AG04450 (cell line): ENCODE results near the gene HMMR. TPM values are rescaled to one million over a fixed set of nuclear protein-coding genes. Genes with fewer than 3 reads are reported as not detected.
"Not testable (repeated sequence)": the region's sequence is repeated elsewhere in the genome, so short reads cannot be mapped to it uniquely, and the experiment has no call there.

Experiments
- CTCF ChIA-PET: fragments of 300-600, 350-600 bp; formaldehyde crosslinking; extraction: SDS; loops from one replicate; lab custom pipeline; 2022; ENCODE audit warnings: antibody characterized with exemption, inconsistent platforms; lab: Charles Lee
- POLR2A ChIA-PET: fragments of 350-600 bp; formaldehyde crosslinking; extraction: SDS; loops from one replicate; lab custom pipeline; 2021; ENCODE audit warnings: antibody characterized with exemption, inconsistent platforms; lab: Yijun Ruan, JAX
- DNase-seq: peaks from one replicate; pipeline ENCODE4 v3.0.0-alpha.2; 2011; ENCODE audit warnings: low read depth, low spot score
- H3K27ac ChIP-seq: one replicate; pipeline ENCODE4 v1.5.1; 2012; ENCODE audit warnings: low read depth, low read length, control low read depth
- H3K27me3 ChIP-seq: one replicate; pipeline ENCODE4 v1.6.0; 2012; ENCODE audit warnings: low read length; ENCODE audit not compliant: control insufficient read depth, insufficient read depth
- H3K4me3 ChIP-seq: 2 replicates; pipeline ENCODE4 v1.5.1; 2011; ENCODE audit warnings: mild to moderate bottlenecking, low read depth, low read length, control low read depth
- H3K9me3 ChIP-seq: 2 replicates; pipeline ENCODE4 v1.5.1; 2012; ENCODE audit warnings: low read length; ENCODE audit not compliant: control insufficient read depth, insufficient read depth
- CTCF ChIP-seq: IDR thresholded peaks from 2 replicates; pipeline ENCODE4 v1.5.1; 2011; ENCODE audit warnings: low read depth, low read length, control low read depth, inconsistent platforms
- polyA plus RNA-seq: library from polyadenylated mRNA; depleted of rRNA; stranded (reverse); fragments of >200 nt; gene quantifications from 2 replicates; pipeline ENCODE4 v1.2.3, GENCODE V29; 2011; rRNA removed
- small RNA-seq: library from RNA; depleted of rRNA; stranded (forward); fragments of <200 nt; gene quantifications from one replicate; pipeline ENCODE3, GENCODE V24; 2012; ENCODE audit warnings: low read depth; ENCODE audit not compliant: insufficient read length

HMMR gene
- polyA plus RNA-seq, 1 experiment, result 12.5 TPM

DNA sequence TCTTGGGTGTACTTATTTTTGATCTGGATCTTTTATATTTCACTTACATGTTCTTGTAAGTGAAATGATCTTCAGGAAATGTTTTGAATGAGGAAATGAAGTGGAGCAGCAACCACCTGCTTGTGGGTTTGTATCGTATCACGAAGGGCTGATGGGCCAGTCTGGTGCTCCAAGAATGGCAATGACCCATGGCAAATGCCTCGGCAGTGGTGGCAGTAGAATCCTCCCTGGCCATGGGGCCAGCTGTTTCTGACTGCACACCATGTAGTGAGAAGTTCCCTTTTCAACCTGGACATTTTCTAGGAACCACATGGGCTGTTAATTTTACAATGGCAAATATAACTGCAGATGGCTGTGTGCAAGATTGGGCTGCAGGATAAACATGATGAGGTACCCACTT, 74.9 kb downstream of the HMMR start:
- no peaks in the 10 kb centered on the region for H3K9me3 ChIP-seq
- POLR2A ChIA-PET, result no interaction called here
- no peaks in the 10 kb centered on the region for H3K27me3 ChIP-seq
- H3K27ac ChIP-seq, result no peak overlapping the region
- DNase-seq, result no peak
- no peak overlapping the region for H3K4me3 ChIP-seq
- CTCF ChIA-PET, result no interaction called here
- no peak for TF ChIP-seq CTCF

DNA sequence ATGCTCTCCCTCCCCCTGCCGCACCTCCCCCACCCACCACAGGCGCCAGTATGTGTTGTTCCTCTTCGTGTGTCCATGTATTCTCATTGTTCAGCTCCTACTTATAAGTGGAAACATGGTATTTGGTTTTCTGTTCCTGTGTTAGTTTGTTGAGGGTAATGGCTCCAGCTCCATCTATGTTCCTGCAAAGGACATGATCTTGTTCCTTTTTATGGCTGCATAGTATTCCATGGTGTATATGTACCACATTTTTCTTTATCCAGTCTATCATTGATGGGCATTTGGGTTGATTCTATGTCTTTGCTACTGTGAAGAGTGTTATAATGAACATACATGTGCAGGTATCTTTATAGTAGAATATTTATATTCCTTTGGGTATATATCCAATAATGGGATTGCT, 76.0 kb downstream of the HMMR start:
- CTCF ChIA-PET, DNase-seq, POLR2A ChIA-PET, H3K27me3 ChIP-seq, H3K4me3 ChIP-seq, H3K9me3 ChIP-seq, H3K27ac ChIP-seq: not testable (repeated sequence)

DNA sequence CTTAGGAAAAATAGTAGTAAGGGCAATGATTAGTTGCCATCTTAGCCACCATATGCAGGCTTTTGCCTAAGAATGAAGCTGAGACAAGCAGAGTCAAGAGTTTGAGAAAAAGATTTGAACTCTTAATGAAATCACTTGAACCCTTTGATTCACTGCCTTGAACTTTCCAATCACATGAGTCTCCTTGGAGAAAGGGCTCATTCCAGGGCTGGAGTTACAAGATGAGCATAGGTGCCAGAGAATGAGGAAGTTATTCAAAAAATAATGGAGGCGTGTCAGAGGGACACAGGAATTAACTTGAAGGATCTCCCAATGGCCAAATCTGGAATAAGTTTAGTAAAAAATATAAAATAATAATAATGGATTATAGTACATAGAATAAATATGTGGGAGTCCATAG, 80.3 kb downstream of the HMMR start:
- DNase-seq, result no peak
- POLR2A ChIA-PET, result no interaction called here
- CTCF ChIA-PET, result interaction anchor here (0.6 kb wide), 1 partner anchor 9 kb away, joined by 3 read pairs; no protein-coding TSS in a partner anchor

More for the DNA sequence above, 80.3 kb downstream of the HMMR start:
- Histone ChIP-seq H3K27me3 (no peaks in the 10 kb centered on the region), H3K27ac (no peak overlapping the region), H3K4me3 (no peak overlapping the region), H3K9me3 (no peaks in the 10 kb centered on the region)
- TF ChIP-seq CTCF, result no peak

Small RNA genes within 50 kb of the gene (small RNA-seq; reads per million reads assigned to genes)
- gene AC008723.1, result not detected

Other genes starting within 250 kb of the HMMR start
- 236 and 325 TPM in 2 replicates for gene CCNG1, start 23.0 kb upstream of the HMMR start, polyA plus RNA-seq
- 3.8 and 5.6 TPM in 2 replicates for gene NUDCD2, start 530 bp upstream of the HMMR start, polyA plus RNA-seq
- gene MAT2B, start 45.0 kb downstream of the HMMR start, polyA plus RNA-seq, result 59.5 and 86.4 TPM in 2 replicates